Tibial artery (tissue), 4 donors: ENCODE data around the gene GRK4.
"Not testable (repeated sequence)": the region's sequence is repeated elsewhere in the genome, so short reads cannot be mapped to it uniquely, and the experiment has no call there.

Experiments used
- DNase-seq, 2 donors: peaks; one replicate each; pipeline ENCODE4 v3.0.0-alpha.2; 2019
- H3K27ac ChIP-seq, 2 donors: fragments of 200-600 bp; sonication (generic) in 1 of 2; 1 replicate in 1 of 2; 2 replicates in 1 of 2; pipeline ENCODE4 v1.5.1; 2018 to 2019; ENCODE audit warnings: mild to moderate bottlenecking in 1 of 2
- H3K27me3 ChIP-seq, 2 donors: fragments of 200-600 bp; sonication (generic) in 1 of 2; one replicate each; pipeline versions ENCODE4 v1.5.1 to v1.6.0; 2016 to 2019
- H3K36me3 ChIP-seq, 3 donors: fragments of 200-600 bp; sonication (generic) in 2 of 3; one replicate each; pipeline ENCODE4 v1.5.1; 2016 to 2019; ENCODE audit warnings: mild to moderate bottlenecking in 2 of 3
- H3K4me1 ChIP-seq, 4 donors: fragments of 200-600 bp; sonication (generic) in 2 of 4; 1 replicate in 3 of 4; 2 replicates in 1 of 4; pipeline ENCODE4 v1.5.1; 2016 to 2019
- H3K4me3 ChIP-seq, 2 donors: fragments of 200-600 bp; sonication (generic) in 1 of 2; 1 replicate in 1 of 2; 2 replicates in 1 of 2; pipeline ENCODE4 v1.5.1; 2018 to 2019; ENCODE audit warnings: mild to moderate bottlenecking in 2 of 2
- H3K9me3 ChIP-seq, 3 donors: fragments of 200-600 bp; sonication (generic) in 1 of 3; one replicate each; pipeline ENCODE4 v1.5.1; 2016 to 2019
- intact Hi-C: fragments of 100-400 bp; cut with DNase I; formaldehyde crosslinking; loops from one replicate; pipeline ENCODE4 v1.15.0; 2023; ENCODE audit warnings: low total_unique reads
- TF ChIP-seq, protein P1 (sequence below), 2 experiments: fragments of 200-600 bp in 1 of 2; fragments of 450-650 bp in 1 of 2; IDR thresholded peaks; one replicate each; pipeline ENCODE4 v1.5.1; 2017 to 2019; ENCODE audit warnings: antibody characterized with exemption in 2 of 2, mild to moderate bottlenecking in 1 of 2, moderate library complexity in 1 of 2

Gene GRK4

GRCh38 chr4:2935762-2936743 lies 27.3 kb upstream of the GRK4 start:
- peak overlapping the region; percentile 80 to 97 for H3K4me3 ChIP-seq
- intact Hi-C loops, result loop anchor here (5.0 to 10.0 kb wide), 3 partner anchors 94 to 1961 kb away; partner anchors contain the start of genes ADD1 and DGKQ
- H3K27me3 ChIP-seq, result no peaks in the 10 kb centered on the region
- TF ChIP-seq, protein P1, sequence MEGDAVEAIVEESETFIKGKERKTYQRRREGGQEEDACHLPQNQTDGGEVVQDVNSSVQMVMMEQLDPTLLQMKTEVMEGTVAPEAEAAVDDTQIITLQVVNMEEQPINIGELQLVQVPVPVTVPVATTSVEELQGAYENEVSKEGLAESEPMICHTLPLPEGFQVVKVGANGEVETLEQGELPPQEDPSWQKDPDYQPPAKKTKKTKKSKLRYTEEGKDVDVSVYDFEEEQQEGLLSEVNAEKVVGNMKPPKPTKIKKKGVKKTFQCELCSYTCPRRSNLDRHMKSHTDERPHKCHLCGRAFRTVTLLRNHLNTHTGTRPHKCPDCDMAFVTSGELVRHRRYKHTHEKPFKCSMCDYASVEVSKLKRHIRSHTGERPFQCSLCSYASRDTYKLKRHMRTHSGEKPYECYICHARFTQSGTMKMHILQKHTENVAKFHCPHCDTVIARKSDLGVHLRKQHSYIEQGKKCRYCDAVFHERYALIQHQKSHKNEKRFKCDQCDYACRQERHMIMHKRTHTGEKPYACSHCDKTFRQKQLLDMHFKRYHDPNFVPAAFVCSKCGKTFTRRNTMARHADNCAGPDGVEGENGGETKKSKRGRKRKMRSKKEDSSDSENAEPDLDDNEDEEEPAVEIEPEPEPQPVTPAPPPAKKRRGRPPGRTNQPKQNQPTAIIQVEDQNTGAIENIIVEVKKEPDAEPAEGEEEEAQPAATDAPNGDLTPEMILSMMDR (IDR thresholded peaks at IDR 0.05), result no peak
- peak; percentile 18 to 51 for DNase-seq
- H3K36me3 ChIP-seq, result peaks cover 32 to 59% (median 47%) of the 10 kb centered on the region in 3 donors
- H3K4me1 ChIP-seq, result peaks cover 0 to 46% (median 28%) of the 10 kb centered on the region in 4 donors
- H3K9me3 ChIP-seq, result no peaks in the 10 kb centered on the region
- H3K27ac ChIP-seq, result peak overlapping the region; percentile 82 to 92

GRCh38 chr4:2936773-2937145 lies 26.6 kb upstream of the GRK4 start:
- intact Hi-C loops, result loop anchor here (5.0 to 10.0 kb wide), 3 partner anchors 94 to 1962 kb away; partner anchors contain the start of genes ADD1 and DGKQ
- no peaks in the 10 kb centered on the region for H3K27me3 ChIP-seq
- no peaks in the 10 kb centered on the region for H3K9me3 ChIP-seq
- H3K36me3 ChIP-seq, result peaks cover 39 to 59% (median 49%) of the 10 kb centered on the region in 3 donors
- H3K4me1 ChIP-seq, result peaks cover 0 to 46% (median 28%) of the 10 kb centered on the region in 4 donors
- H3K27ac ChIP-seq, result no peak overlapping the region
- peak; percentile 14 to 65 for DNase-seq
- no peak overlapping the region for H3K4me3 ChIP-seq
- TF ChIP-seq, protein P1 (IDR thresholded peaks at IDR 0.05), result no peak

DNA sequence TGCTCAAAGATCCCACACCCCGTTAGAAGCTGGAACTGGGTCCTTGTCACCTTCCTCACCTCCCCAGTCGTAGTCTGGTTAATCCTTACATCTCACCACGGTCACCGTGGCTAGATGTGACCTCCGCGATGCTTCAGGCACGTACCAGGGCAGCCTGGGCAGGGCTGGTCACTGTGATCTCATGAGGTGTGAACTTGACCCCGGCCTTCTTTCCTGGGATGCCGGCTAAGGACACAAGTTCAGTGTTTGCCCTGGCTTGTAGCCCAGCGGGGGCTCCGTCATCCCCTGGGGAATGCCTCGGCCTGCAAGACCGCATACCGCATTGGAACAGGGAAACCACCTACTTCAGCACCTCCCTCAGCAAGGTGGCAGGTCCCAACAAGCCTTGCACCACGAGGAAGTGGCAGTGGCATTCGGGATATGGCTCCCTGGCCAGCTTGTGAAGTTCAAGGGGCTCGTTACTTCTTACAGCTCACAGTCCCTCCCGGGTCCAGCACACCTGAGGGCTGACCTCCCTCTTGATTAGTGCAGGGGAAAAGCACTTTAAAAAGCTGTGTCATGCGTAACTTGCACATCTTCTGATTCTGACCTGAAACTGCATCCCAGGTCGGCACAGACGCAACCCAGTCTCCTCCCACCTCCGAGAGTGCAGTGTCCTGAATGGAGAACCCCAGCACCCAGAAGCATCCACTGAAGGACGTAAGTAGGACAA lies 26.1 kb upstream of the GRK4 start:
- Histone ChIP-seq H3K9me3 (no peaks in the 10 kb centered on the region), H3K4me3 (no peak overlapping the region), H3K36me3 (peaks cover 44 to 60% (median 55%) of the 10 kb centered on the region in 3 donors), H3K4me1 (peaks cover 0 to 42% (median 28%) of the 10 kb centered on the region in 4 donors), H3K27ac (no peak overlapping the region), H3K27me3 (no peaks in the 10 kb centered on the region)
- peak; percentile 18 to 56 for DNase-seq
- intact Hi-C loops, result loop anchor here (5.0 to 10.0 kb wide), 3 partner anchors 95 to 1963 kb away; partner anchors contain the start of genes ADD1 and DGKQ
- TF ChIP-seq, protein P1 (IDR thresholded peaks at IDR 0.05), result no peak

DNA sequence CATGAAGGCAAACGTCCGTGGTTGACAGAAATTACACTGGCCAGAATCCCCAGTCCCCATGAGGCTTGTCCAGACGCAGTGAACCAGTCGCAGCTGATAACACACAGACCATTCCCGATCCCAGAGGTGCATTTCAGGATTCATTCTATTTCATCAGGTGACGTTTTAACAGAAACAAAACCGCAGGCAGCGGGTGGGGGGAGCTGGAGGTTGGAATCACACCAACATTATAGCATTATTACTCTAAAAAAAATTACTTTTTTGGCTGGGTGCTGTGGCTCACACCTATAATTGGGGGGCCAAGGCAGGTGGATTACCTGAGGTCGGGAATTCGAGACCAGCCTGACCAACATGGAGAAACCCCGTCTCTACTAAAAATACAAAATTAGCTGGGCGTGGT lies 25.4 kb upstream of the GRK4 start:
- peak; percentile 9 to 40 for DNase-seq
- no peaks in the 10 kb centered on the region for H3K9me3 ChIP-seq
- intact Hi-C loops, result loop anchor here (5.0 to 10.0 kb wide), 3 partner anchors 96 to 1963 kb away; partner anchors contain the start of genes ADD1 and DGKQ
- peaks cover 46 to 62% (median 60%) of the 10 kb centered on the region in 3 donors for H3K36me3 ChIP-seq
- no peak overlapping the region for H3K4me3 ChIP-seq
- TF ChIP-seq, protein P1 (IDR thresholded peaks at IDR 0.05), result no peak
- H3K27me3 ChIP-seq, result no peaks in the 10 kb centered on the region
- H3K27ac ChIP-seq, result no peak overlapping the region
- H3K4me1 ChIP-seq, result peaks cover 0 to 36% (median 27%) of the 10 kb centered on the region in 4 donors

- H3K27ac ChIP-seq, H3K27me3 ChIP-seq, H3K4me3 ChIP-seq, H3K9me3 ChIP-seq: not testable (repeated sequence)
- intact Hi-C loops, result loop anchor here (5.0 to 10.0 kb wide), 3 partner anchors 96 to 1964 kb away; partner anchors contain the start of genes ADD1 and DGKQ
- H3K36me3 ChIP-seq, result peaks cover 50 to 66% (median 64%) of the 10 kb centered on the region in 3 donors
- H3K4me1 ChIP-seq, result peaks cover 0 to 32% (median 24%) of the 10 kb centered on the region in 4 donors
- peak; percentile 16 to 27 for DNase-seq
These were observed 25.0 kb upstream of the GRK4 start for GRCh38 chr4:2938411-2938810.
